Neuronal stem cell (in vitro differentiated cells): ENCODE results near the gene SMG7.

Source experiments
- DNase-seq: peaks from one replicate; pipeline ENCODE4 v3.0.0-alpha.2; 2013; ENCODE audit warnings: low spot score
- H2AFZ ChIP-seq: one replicate; pipeline ENCODE4 v1.6.1; 2013; ENCODE audit warnings: mild to moderate bottlenecking, low read length, inconsistent platforms
- H2AK5ac ChIP-seq: 2 replicates; pipeline ENCODE4 v1.6.1; 2013; ENCODE audit warnings: low read depth, mild to moderate bottlenecking, inconsistent platforms, low read length, moderate library complexity, mixed read lengths
- H2BK120ac ChIP-seq: 2 replicates; pipeline ENCODE4 v1.6.1; 2013; ENCODE audit warnings: low read depth, mild to moderate bottlenecking, inconsistent platforms, low read length, moderate library complexity, mixed read lengths
- H2BK12ac ChIP-seq: one replicate; pipeline ENCODE4 v1.6.1; 2013; ENCODE audit warnings: low read length, inconsistent platforms
- H2BK15ac ChIP-seq: 2 replicates; pipeline ENCODE4 v1.6.1; 2013; ENCODE audit warnings: mild to moderate bottlenecking, low read length, inconsistent platforms, mixed read lengths
- H2BK5ac ChIP-seq: one replicate; pipeline ENCODE4 v1.6.1; 2013; ENCODE audit warnings: inconsistent platforms, mild to moderate bottlenecking, low read length, moderate library complexity
- H3K14ac ChIP-seq: one replicate; pipeline ENCODE4 v1.6.1; 2013; ENCODE audit warnings: low read length, inconsistent platforms
- H3K18ac ChIP-seq: 2 replicates; pipeline ENCODE4 v1.6.1; 2013; ENCODE audit warnings: low read length, inconsistent platforms
- H3K23ac ChIP-seq: 2 replicates; pipeline ENCODE4 v1.6.1; 2013; ENCODE audit warnings: low read depth, mild to moderate bottlenecking, mixed read lengths, low read length, inconsistent platforms; ENCODE audit not compliant: poor library complexity
- H3K27ac ChIP-seq: replicated peaks from 3 replicates; pipeline ENCODE4 v1.5.1; 2013; ENCODE audit warnings: low read length, inconsistent platforms
- H3K27me3 ChIP-seq, 3 experiments: 2 replicates each; pipeline ENCODE4 v1.6.1; 2013; ENCODE audit warnings: low read length in 3 of 3, mild to moderate bottlenecking in 2 of 3, inconsistent platforms in 1 of 3, low read depth in 1 of 3, mixed read lengths in 1 of 3, moderate library complexity in 1 of 3; ENCODE audit not compliant: control insufficient read depth in 3 of 3, insufficient read depth in 3 of 3
- H3K36me3 ChIP-seq, 2 donors: replicated peaks in 1 of 2; 2 replicates each; pipeline ENCODE4 v1.6.1; 2013; ENCODE audit warnings: low read length in 2 of 2; ENCODE audit not compliant: control insufficient read depth in 2 of 2, insufficient read depth in 2 of 2
- H3K4ac ChIP-seq: 2 replicates; pipeline ENCODE4 v1.6.1; 2013; ENCODE audit warnings: inconsistent platforms, mild to moderate bottlenecking, low read length, moderate library complexity
- H3K4me1 ChIP-seq, 2 donors: 1 replicate in 1 of 2; 2 replicates in 1 of 2; pipeline ENCODE4 v1.6.1; 2013; ENCODE audit warnings: low read length in 2 of 2, low read depth in 1 of 2; ENCODE audit not compliant: control insufficient read depth in 2 of 2, insufficient read depth in 1 of 2
- H3K4me2 ChIP-seq: one replicate; pipeline ENCODE4 v1.6.1; 2013; ENCODE audit warnings: mild to moderate bottlenecking, low read length, inconsistent platforms; ENCODE audit not compliant: insufficient read depth, poor library complexity, severe bottlenecking
- H3K4me3 ChIP-seq, 2 donors: 2 replicates each; pipeline ENCODE4 v1.5.1; 2013; ENCODE audit warnings: low read length in 2 of 2, mild to moderate bottlenecking in 2 of 2, inconsistent platforms in 1 of 2, moderate library complexity in 1 of 2
- H3K79me1 ChIP-seq: one replicate; pipeline ENCODE4 v1.6.1; 2013; ENCODE audit warnings: low read depth, mild to moderate bottlenecking, inconsistent platforms, low read length, moderate library complexity
- H3K9ac ChIP-seq: one replicate; pipeline ENCODE4 v1.6.1; 2013; ENCODE audit warnings: mild to moderate bottlenecking, low read depth, low read length, inconsistent platforms; ENCODE audit not compliant: poor library complexity
- H3K9me3 ChIP-seq, 2 donors: replicated peaks in 1 of 2; 2 replicates each; pipeline versions ENCODE3 to v1.6.1; 2013; ENCODE audit warnings: low read length in 2 of 2, mild to moderate bottlenecking in 2 of 2, inconsistent platforms in 1 of 2, low read depth in 1 of 2, mixed read lengths in 1 of 2, moderate library complexity in 1 of 2; ENCODE audit not compliant: control insufficient read depth in 2 of 2, insufficient read depth in 1 of 2
- H4K8ac ChIP-seq: one replicate; pipeline ENCODE4 v1.6.1; 2013; ENCODE audit warnings: low read depth, mild to moderate bottlenecking, inconsistent platforms, low read length, moderate library complexity
- H4K91ac ChIP-seq: one replicate; pipeline ENCODE4 v1.6.1; 2013; ENCODE audit warnings: low read length, low read depth, mild to moderate bottlenecking, inconsistent platforms; ENCODE audit not compliant: poor library complexity
- WGBS, 2 donors: extraction: QIAGEN DNeasy Blood & Tissue Kit; methylation state at CpG; one replicate each; pipeline ENCODE4 v1.1.7; 2013; ENCODE audit warnings: missing lambda C conversion rate in 2 of 2, mixed read lengths in 1 of 2; ENCODE audit not compliant: insufficient read length in 2 of 2, insufficient replicate concordance in 1 of 2; ENCODE audit errors: extremely low coverage in 2 of 2; 5-methylcytosine and 5-hydroxymethylcytosine counted together

SMG7 gene

GRCh38 chr1:183551924-183552323, 79.6 kb downstream of the SMG7 start:
- Histone ChIP-seq H3K4ac (no peak overlapping the region), H3K14ac (no peak overlapping the region), H3K4me1 (peaks cover 9 to 12% of the 10 kb centered on the region in 2 donors), H3K9me3 (no peaks in the 10 kb centered on the region), H3K9ac (no peak overlapping the region), H3K4me3 (peak overlapping the region in 1 of 2 donors; percentile 63), H2BK15ac (no peak overlapping the region), H4K91ac (no peak overlapping the region), H2AK5ac (no peak overlapping the region), H2BK5ac (no peak overlapping the region), H2BK120ac (no peak overlapping the region), H4K8ac (no peak overlapping the region), H2AFZ (no peak overlapping the region), H3K27me3 (no peaks in the 10 kb centered on the region), H3K23ac (no peak overlapping the region), H3K27ac (no peak overlapping the region), H2BK12ac (no peak overlapping the region), H3K79me1 (no peaks in the 10 kb centered on the region), H3K36me3 (peaks cover 26 to 97% of the 10 kb centered on the region in 2 donors), H3K4me2 (no peak overlapping the region), H3K18ac (no peak overlapping the region)
- DNase-seq: no peak
- WGBS, 2 donors: no CpG with 5 or more reads among the region's 9 CpGs

- Histone ChIP-seq H2AFZ (no peak overlapping the region), H3K36me3 (peaks cover 26 to 97% of the 10 kb centered on the region in 2 donors), H3K23ac (no peak overlapping the region), H3K27ac (no peak overlapping the region), H3K4ac (no peak overlapping the region), H3K79me1 (no peaks in the 10 kb centered on the region), H4K8ac (no peak overlapping the region), H3K27me3 (no peaks in the 10 kb centered on the region), H2BK12ac (no peak overlapping the region), H3K18ac (no peak overlapping the region), H4K91ac (no peak overlapping the region), H3K9ac (no peak overlapping the region), H3K4me1 (peaks cover 7 to 9% of the 10 kb centered on the region in 2 donors), H3K9me3 (no peaks in the 10 kb centered on the region), H2BK120ac (no peak overlapping the region), H3K4me2 (no peak overlapping the region), H2BK5ac (no peak overlapping the region), H3K14ac (no peak overlapping the region), H2AK5ac (no peak overlapping the region), H3K4me3 (no peak overlapping the region), H2BK15ac (no peak overlapping the region)
- DNase-seq: no peak
- no CpG with 5 or more reads among the region's 7 CpGs for WGBS, 2 donors
Observed at GRCh38 chr1:183552441-183552840, 80.1 kb downstream of the SMG7 start.

GRCh38 chr1:183552891-183553290, 80.6 kb downstream of the SMG7 start:
- WGBS, 2 donors: no CpG with 5 or more reads among the region's 6 CpGs

GRCh38 chr1:183553331-183553730, 81.0 kb downstream of the SMG7 start:
- H2AK5ac ChIP-seq: no peak overlapping the region
- H3K36me3 ChIP-seq: peaks cover 26 to 93% of the 10 kb centered on the region in 2 donors
- no CpG with 5 or more reads among the region's 5 CpGs for WGBS, 2 donors

More at GRCh38 chr1:183552891-183553290, 80.6 kb downstream of the SMG7 start:
- H3K4me3 ChIP-seq: no peak overlapping the region
- H3K9ac ChIP-seq: no peak overlapping the region
- H2BK5ac ChIP-seq: no peak overlapping the region
- peaks cover 4 to 9% of the 10 kb centered on the region in 2 donors for H3K4me1 ChIP-seq
- H4K8ac ChIP-seq: no peak overlapping the region
- no peak overlapping the region for H2AK5ac ChIP-seq
- H4K91ac ChIP-seq: no peak overlapping the region
- no peak overlapping the region for H2AFZ ChIP-seq
- no peaks in the 10 kb centered on the region for H3K27me3 ChIP-seq
- no peak for DNase-seq
- no peak overlapping the region for H3K14ac ChIP-seq
- H3K18ac ChIP-seq: no peak overlapping the region
- H3K79me1 ChIP-seq: no peaks in the 10 kb centered on the region
- H3K27ac ChIP-seq: no peak overlapping the region
- H2BK120ac ChIP-seq: no peak overlapping the region
- no peak overlapping the region for H2BK12ac ChIP-seq
- H3K4me2 ChIP-seq: no peak overlapping the region
- no peaks in the 10 kb centered on the region for H3K9me3 ChIP-seq
- no peak overlapping the region for H3K4ac ChIP-seq
- no peak overlapping the region for H3K23ac ChIP-seq
- H3K36me3 ChIP-seq: peaks cover 26 to 96% of the 10 kb centered on the region in 2 donors
- no peak overlapping the region for H2BK15ac ChIP-seq

More at GRCh38 chr1:183553331-183553730, 81.0 kb downstream of the SMG7 start:
- H3K23ac ChIP-seq: no peak overlapping the region
- no peak overlapping the region for H3K4me3 ChIP-seq
- no peak overlapping the region for H2BK120ac ChIP-seq
- H3K14ac ChIP-seq: no peak overlapping the region
- no peak overlapping the region for H3K4me2 ChIP-seq
- H2BK15ac ChIP-seq: no peak overlapping the region
- H3K79me1 ChIP-seq: no peaks in the 10 kb centered on the region
- no peak for DNase-seq
- no peak overlapping the region for H3K4ac ChIP-seq
- peaks cover 0 to 7% of the 10 kb centered on the region in 2 donors for H3K4me1 ChIP-seq
- no peaks in the 10 kb centered on the region for H3K9me3 ChIP-seq
- H4K8ac ChIP-seq: no peak overlapping the region
- H3K9ac ChIP-seq: no peak overlapping the region
- no peak overlapping the region for H4K91ac ChIP-seq
- no peak overlapping the region for H3K18ac ChIP-seq
- H3K27me3 ChIP-seq: no peaks in the 10 kb centered on the region
- H2BK12ac ChIP-seq: no peak overlapping the region
- H2BK5ac ChIP-seq: no peak overlapping the region
- H3K27ac ChIP-seq: no peak overlapping the region
- no peak overlapping the region for H2AFZ ChIP-seq
